Keratinocyte (primary cell): ENCODE data around the gene BDKRB2. TPM values are rescaled to one million over a fixed set of nuclear protein-coding genes. Genes with fewer than 3 reads are reported as not detected.

Experiments used
- DNase-seq: peaks from one replicate; pipeline ENCODE4 v3.0.0-alpha.2; 2011; ENCODE audit warnings: low read depth, missing footprints, low spot score
- FAIRE-seq: peaks from 2 replicates; lab custom pipeline; 2011; peaks lifted over from hg19 to GRCh38; lab: Jason Lieb, UNC
- H2AFZ ChIP-seq: 2 replicates; pipeline ENCODE4 v1.6.0; 2012; ENCODE audit warnings: low read length, control low read depth, inconsistent platforms; ENCODE audit not compliant: control insufficient read depth
- H3K27ac ChIP-seq: 2 replicates; pipeline ENCODE4 v1.5.1; 2011; ENCODE audit warnings: low read length; ENCODE audit not compliant: control insufficient read depth, insufficient read depth
- H3K27me3 ChIP-seq: 3 replicates; pipeline ENCODE4 v1.6.0; 2011; ENCODE audit warnings: low read length; ENCODE audit not compliant: control insufficient read depth, insufficient read depth; ENCODE audit errors: extremely low read depth
- H3K36me3 ChIP-seq, 2 experiments: 2 replicates in 1 of 2; 3 replicates in 1 of 2; pipeline ENCODE4 v1.5.1; 2011; ENCODE audit warnings: low read length in 2 of 2, mild to moderate bottlenecking in 1 of 2; ENCODE audit not compliant: control insufficient read depth in 2 of 2, insufficient read depth in 2 of 2; ENCODE audit errors: extremely low read depth in 1 of 2
- H3K4me1 ChIP-seq: 3 replicates; pipeline ENCODE4 v1.5.1; 2011; ENCODE audit warnings: low read length; ENCODE audit not compliant: control insufficient read depth, insufficient read depth; ENCODE audit errors: extremely low read depth
- H3K4me2 ChIP-seq: 3 replicates; pipeline ENCODE4 v1.6.0; 2011; ENCODE audit warnings: low read depth, low read length; ENCODE audit not compliant: control insufficient read depth, insufficient read depth; ENCODE audit errors: extremely low read depth
- H3K4me3 ChIP-seq, 3 experiments: fragments of 200-600 bp in 1 of 3; sonication (generic) in 1 of 3; 2 replicates in 2 of 3; 3 replicates in 1 of 3; pipeline ENCODE4 v1.5.1; 2011 to 2016; ENCODE audit warnings: low read length in 3 of 3, mild to moderate bottlenecking in 3 of 3, control low read depth in 2 of 3, inconsistent platforms in 1 of 3, low read depth in 1 of 3, mixed read lengths in 1 of 3, mixed run types in 1 of 3, moderate library complexity in 1 of 3; ENCODE audit not compliant: control insufficient read depth in 2 of 3, insufficient read depth in 2 of 3; ENCODE audit errors: extremely low read depth in 1 of 3
- H3K79me2 ChIP-seq: 2 replicates; pipeline ENCODE4 v1.6.0; 2012; ENCODE audit warnings: low read length; ENCODE audit not compliant: control insufficient read depth, insufficient read depth
- H3K9ac ChIP-seq: 3 replicates; pipeline ENCODE4 v1.6.0; 2011; ENCODE audit warnings: low read length; ENCODE audit not compliant: control insufficient read depth, insufficient read depth; ENCODE audit errors: extremely low read depth
- H3K9me1 ChIP-seq: 3 replicates; pipeline ENCODE4 v1.6.0; 2011; ENCODE audit warnings: low read length; ENCODE audit not compliant: control insufficient read depth, insufficient read depth; ENCODE audit errors: extremely low read depth
- H3K9me3 ChIP-seq: 2 replicates; pipeline ENCODE4 v1.5.1; 2012; ENCODE audit warnings: low read depth, low read length; ENCODE audit not compliant: control insufficient read depth
- H4K20me1 ChIP-seq: 3 replicates; pipeline ENCODE4 v1.6.0; 2011; ENCODE audit warnings: low read length; ENCODE audit not compliant: control insufficient read depth, insufficient read depth; ENCODE audit errors: extremely low read depth
- EZH2 ChIP-seq: IDR thresholded peaks from one replicate; pipeline ENCODE4 v1.6.1; 2012; ENCODE audit warnings: inconsistent platforms, mild to moderate bottlenecking, low read length, moderate library complexity
- dilution Hi-C: fragments of 300-500 bp; cut with MboI; formaldehyde crosslinking; loops from one replicate; pipeline ENCODE4 v1.7.0; 2020; ENCODE audit warnings: low sequenced_read_pairs; ENCODE audit not compliant: extremely low pct_ligation_motif_present
- polyA plus RNA-seq, 5 experiments: library from polyadenylated mRNA; depleted of rRNA in 3 of 5; stranded (reverse) in 3 of 5; stranded (forward) in 1 of 5; unstranded in 1 of 5; fragments of >200 nt; gene quantifications; 1 replicate in 1 of 5; 2 replicates in 3 of 5; 3 replicates in 1 of 5; pipeline versions ENCODE4 v1.2.1 to v1.2.3, GENCODE V29; 2011 to 2012; ENCODE audit warnings: missing spikeins in 2 of 5, low read depth in 1 of 5, low replicate concordance in 1 of 5
- TF ChIP-seq, protein P1 (sequence below), 3 experiments: IDR thresholded peaks in 1 of 3; conservative IDR thresholded peaks in 1 of 3; optimal IDR thresholded peaks in 1 of 3; 2 replicates in 2 of 3; 3 replicates in 1 of 3; pipeline versions ENCODE3 to v1.5.1; 2011; ENCODE audit warnings: low read length in 3 of 3, mild to moderate bottlenecking in 3 of 3, moderate library complexity in 2 of 3, control low read depth in 1 of 3, inconsistent platforms in 1 of 3; ENCODE audit not compliant: insufficient read depth in 2 of 3; ENCODE audit errors: extremely low read depth in 1 of 3

Gene BDKRB2
- polyA plus RNA-seq, 1 donor (not counting 4 experiments of a cell fraction or from before 2014, with no cell fraction given): 13.2 TPM

DNA sequence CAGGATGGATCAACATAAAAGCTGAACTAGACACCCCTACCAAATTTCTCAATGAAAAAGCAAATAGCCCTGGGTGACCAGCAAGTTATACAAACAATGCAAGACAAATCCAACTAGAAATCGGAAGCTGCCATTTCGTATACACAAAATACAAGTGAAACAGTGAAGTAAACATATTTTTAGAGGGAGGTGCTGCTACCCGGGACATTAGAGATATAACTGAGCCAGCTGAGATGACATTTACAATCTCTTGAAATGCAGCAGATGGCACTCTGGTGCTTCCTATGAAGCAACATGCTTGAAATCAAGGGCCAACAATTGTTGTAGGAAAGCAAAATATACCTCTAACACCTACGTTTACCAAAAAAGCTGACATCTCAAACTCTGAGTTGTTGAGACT, 76.8 kb downstream of the BDKRB2 start:
- Histone ChIP-seq H3K27ac (no peak overlapping the region), H3K36me3 (peaks cover 3 to 12% of the 10 kb centered on the region in 2 experiments), H3K4me3 (no peak overlapping the region), H4K20me1 (no peaks in the 10 kb centered on the region), H2AFZ (no peak overlapping the region), H3K9me1 (no peaks in the 10 kb centered on the region), H3K9me3 (peaks cover 7% of the 10 kb centered on the region), H3K4me1 (no peaks in the 10 kb centered on the region), H3K27me3 (no peaks in the 10 kb centered on the region), H3K9ac (no peak overlapping the region), H3K4me2 (no peak overlapping the region), H3K79me2 (no peaks in the 10 kb centered on the region)
- no peak for TF ChIP-seq EZH2
- TF ChIP-seq, protein P1, sequence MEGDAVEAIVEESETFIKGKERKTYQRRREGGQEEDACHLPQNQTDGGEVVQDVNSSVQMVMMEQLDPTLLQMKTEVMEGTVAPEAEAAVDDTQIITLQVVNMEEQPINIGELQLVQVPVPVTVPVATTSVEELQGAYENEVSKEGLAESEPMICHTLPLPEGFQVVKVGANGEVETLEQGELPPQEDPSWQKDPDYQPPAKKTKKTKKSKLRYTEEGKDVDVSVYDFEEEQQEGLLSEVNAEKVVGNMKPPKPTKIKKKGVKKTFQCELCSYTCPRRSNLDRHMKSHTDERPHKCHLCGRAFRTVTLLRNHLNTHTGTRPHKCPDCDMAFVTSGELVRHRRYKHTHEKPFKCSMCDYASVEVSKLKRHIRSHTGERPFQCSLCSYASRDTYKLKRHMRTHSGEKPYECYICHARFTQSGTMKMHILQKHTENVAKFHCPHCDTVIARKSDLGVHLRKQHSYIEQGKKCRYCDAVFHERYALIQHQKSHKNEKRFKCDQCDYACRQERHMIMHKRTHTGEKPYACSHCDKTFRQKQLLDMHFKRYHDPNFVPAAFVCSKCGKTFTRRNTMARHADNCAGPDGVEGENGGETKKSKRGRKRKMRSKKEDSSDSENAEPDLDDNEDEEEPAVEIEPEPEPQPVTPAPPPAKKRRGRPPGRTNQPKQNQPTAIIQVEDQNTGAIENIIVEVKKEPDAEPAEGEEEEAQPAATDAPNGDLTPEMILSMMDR (optimal IDR thresholded peaks at IDR 0.05 in 1 of 3, IDR thresholded peaks at IDR 0.05 in 1 of 3, conservative IDR thresholded peaks at IDR 0.05 in 1 of 3; ENCODE audit: extremely low read depth in 1 of 3, insufficient read depth in 2 of 3, low read length in 3 of 3): no peak
- dilution Hi-C loops: no loop called here
- peak; percentile 48 for FAIRE-seq
- DNase-seq: no peak

- H3K36me3 ChIP-seq: peaks cover 3 to 15% of the 10 kb centered on the region in 2 experiments
- H3K4me1 ChIP-seq: peaks cover 6% of the 10 kb centered on the region
- H3K79me2 ChIP-seq: no peaks in the 10 kb centered on the region
- H2AFZ ChIP-seq: no peak overlapping the region
- DNase-seq (no peak), FAIRE-seq (no peak)
- no peak for TF ChIP-seq EZH2
- TF ChIP-seq, protein P1 (optimal IDR thresholded peaks at IDR 0.05 in 1 of 3, IDR thresholded peaks at IDR 0.05 in 1 of 3, conservative IDR thresholded peaks at IDR 0.05 in 1 of 3; ENCODE audit: extremely low read depth in 1 of 3, insufficient read depth in 2 of 3, low read length in 3 of 3): no peak
- H3K9me3 ChIP-seq: no peaks in the 10 kb centered on the region
- no peak overlapping the region for H3K9ac ChIP-seq
- no peak overlapping the region for H3K4me2 ChIP-seq
- no peaks in the 10 kb centered on the region for H3K27me3 ChIP-seq
- H3K27ac ChIP-seq: no peak overlapping the region
- H4K20me1 ChIP-seq: no peaks in the 10 kb centered on the region
- no peak overlapping the region for H3K4me3 ChIP-seq
- no peaks in the 10 kb centered on the region for H3K9me1 ChIP-seq
- dilution Hi-C loops: no loop called here
These were observed 79.4 kb downstream of the BDKRB2 start for GRCh38 chr14:96284008-96284407.
